Measurements from ENCODE around the gene LIPE. TPM values are rescaled to one million over a fixed set of nuclear protein-coding genes. Genes with fewer than 3 reads are reported as not detected.

Gene LIPE
- total RNA-seq, 1 donor from 2014 or later = 8.4 TPM

DNA sequence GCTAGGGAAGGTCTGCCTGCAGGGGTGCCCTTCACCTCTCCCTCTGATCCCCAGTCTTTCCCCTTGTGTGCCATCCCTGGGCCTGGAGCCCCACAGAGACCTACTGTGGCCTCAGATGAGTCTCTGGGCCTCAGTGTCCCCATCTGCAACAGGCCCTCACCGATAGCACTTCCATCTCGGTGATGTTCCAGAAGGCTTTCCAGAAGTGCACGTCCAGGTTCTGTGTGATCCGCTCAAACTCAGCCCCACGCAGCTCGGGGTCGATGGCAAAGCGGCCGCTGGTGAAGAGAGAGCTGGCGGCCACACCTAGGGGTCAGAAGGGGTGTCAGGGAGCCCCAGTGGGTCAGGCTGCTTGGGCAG is 19.4 kb downstream of the LIPE start:
- Mint-ChIP-seq H3K27me3 (ENCODE audit: unreplicated experiment) (no peaks in the 10 kb centered on the region), H3K9me3 (ENCODE audit: unreplicated experiment) (no peaks in the 10 kb centered on the region), H3K36me3 (ENCODE audit: unreplicated experiment) (no peaks in the 10 kb centered on the region), H3K27ac (ENCODE audit: unreplicated experiment) (no peak overlapping the region), H3K4me1 (ENCODE audit: unreplicated experiment) (peaks cover 10% of the 10 kb centered on the region), H3K4me3 (ENCODE audit: unreplicated experiment) (no peak overlapping the region)
- TF ChIP-seq, protein P1, sequence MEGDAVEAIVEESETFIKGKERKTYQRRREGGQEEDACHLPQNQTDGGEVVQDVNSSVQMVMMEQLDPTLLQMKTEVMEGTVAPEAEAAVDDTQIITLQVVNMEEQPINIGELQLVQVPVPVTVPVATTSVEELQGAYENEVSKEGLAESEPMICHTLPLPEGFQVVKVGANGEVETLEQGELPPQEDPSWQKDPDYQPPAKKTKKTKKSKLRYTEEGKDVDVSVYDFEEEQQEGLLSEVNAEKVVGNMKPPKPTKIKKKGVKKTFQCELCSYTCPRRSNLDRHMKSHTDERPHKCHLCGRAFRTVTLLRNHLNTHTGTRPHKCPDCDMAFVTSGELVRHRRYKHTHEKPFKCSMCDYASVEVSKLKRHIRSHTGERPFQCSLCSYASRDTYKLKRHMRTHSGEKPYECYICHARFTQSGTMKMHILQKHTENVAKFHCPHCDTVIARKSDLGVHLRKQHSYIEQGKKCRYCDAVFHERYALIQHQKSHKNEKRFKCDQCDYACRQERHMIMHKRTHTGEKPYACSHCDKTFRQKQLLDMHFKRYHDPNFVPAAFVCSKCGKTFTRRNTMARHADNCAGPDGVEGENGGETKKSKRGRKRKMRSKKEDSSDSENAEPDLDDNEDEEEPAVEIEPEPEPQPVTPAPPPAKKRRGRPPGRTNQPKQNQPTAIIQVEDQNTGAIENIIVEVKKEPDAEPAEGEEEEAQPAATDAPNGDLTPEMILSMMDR (IDR thresholded peaks at IDR 0.05) = no peak
- DNase-seq (ENCODE audit: extremely low spot score, unreplicated experiment) = no peak

DNA sequence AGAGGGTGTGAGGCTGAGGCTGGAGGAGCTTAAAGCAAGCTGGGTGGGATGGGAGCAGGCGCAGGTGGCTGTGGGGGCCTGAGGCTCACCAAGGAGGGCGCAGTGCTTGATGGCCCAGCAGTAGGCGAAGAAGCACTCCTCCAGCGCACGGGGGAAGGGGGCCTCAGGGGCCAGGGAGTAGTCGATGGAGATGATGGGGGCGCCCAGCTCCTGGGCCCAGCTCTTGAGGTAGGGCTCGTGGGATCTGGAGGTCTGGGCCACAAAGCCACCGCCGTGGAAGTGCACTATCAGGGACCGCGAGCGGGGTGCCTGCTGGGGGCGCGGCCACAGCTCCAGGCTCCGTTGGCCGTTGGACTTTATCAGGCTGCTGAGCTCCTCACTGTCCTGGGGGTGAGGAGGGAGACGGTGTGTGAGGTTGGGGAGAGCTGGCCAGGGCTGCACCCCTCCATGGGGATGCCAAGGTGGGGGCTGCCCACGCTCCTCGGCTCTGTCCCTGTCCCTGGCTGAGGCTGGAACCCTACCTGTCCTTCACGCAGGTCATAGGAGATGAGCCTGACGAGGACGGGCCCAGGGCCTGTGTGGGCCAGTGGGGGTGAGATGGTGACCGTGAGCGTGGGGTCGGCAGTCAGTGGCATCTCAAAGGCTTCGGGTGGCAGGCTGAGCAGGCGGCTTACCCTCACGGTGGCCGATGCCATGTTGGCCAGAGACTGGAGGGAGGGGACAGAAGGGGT is 19.9 kb downstream of the LIPE start:
- H3K9me3 Mint-ChIP-seq (ENCODE audit: unreplicated experiment) = no peaks in the 10 kb centered on the region
- TF ChIP-seq, protein P1 (IDR thresholded peaks at IDR 0.05) = no peak
- H3K27me3 Mint-ChIP-seq (ENCODE audit: unreplicated experiment) = no peaks in the 10 kb centered on the region
- no peak overlapping the region for H3K27ac Mint-ChIP-seq (ENCODE audit: unreplicated experiment)
- peaks cover 10% of the 10 kb centered on the region for H3K4me1 Mint-ChIP-seq (ENCODE audit: unreplicated experiment)
- H3K4me3 Mint-ChIP-seq (ENCODE audit: unreplicated experiment) = no peak overlapping the region
- no peaks in the 10 kb centered on the region for H3K36me3 Mint-ChIP-seq (ENCODE audit: unreplicated experiment)
- DNase-seq (ENCODE audit: extremely low spot score, unreplicated experiment) = no peak

DNA sequence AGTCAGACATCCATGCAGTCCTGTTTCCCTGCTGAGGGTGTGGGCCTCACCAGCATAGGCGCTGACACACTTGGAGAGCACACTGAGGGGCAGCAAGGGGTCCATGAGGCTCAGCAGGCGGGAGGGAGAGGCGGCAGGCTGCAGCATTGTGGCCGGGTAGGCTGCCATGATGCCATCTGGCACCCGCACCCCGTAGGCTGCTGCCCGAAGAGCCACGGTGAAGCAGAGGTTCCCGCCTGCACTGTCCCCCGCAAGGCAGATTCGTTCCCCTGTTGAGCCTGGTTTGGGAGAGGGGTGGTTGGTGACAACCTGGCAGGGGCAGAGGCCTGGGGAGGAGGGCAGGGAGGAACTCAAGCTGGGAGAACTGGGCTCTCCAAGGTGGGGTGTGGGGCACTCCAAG is 21.1 kb downstream of the LIPE start:
- H3K4me1 Mint-ChIP-seq (ENCODE audit: unreplicated experiment) = peaks cover 12% of the 10 kb centered on the region
- no peak for DNase-seq (ENCODE audit: extremely low spot score, unreplicated experiment)
- no peaks in the 10 kb centered on the region for H3K9me3 Mint-ChIP-seq (ENCODE audit: unreplicated experiment)
- no peak overlapping the region for H3K4me3 Mint-ChIP-seq (ENCODE audit: unreplicated experiment)
- TF ChIP-seq, protein P1 (IDR thresholded peaks at IDR 0.05) = no peak
- H3K27me3 Mint-ChIP-seq (ENCODE audit: unreplicated experiment) = no peaks in the 10 kb centered on the region
- no peaks in the 10 kb centered on the region for H3K36me3 Mint-ChIP-seq (ENCODE audit: unreplicated experiment)
- H3K27ac Mint-ChIP-seq (ENCODE audit: unreplicated experiment) = peak overlapping the region; percentile 4

DNA sequence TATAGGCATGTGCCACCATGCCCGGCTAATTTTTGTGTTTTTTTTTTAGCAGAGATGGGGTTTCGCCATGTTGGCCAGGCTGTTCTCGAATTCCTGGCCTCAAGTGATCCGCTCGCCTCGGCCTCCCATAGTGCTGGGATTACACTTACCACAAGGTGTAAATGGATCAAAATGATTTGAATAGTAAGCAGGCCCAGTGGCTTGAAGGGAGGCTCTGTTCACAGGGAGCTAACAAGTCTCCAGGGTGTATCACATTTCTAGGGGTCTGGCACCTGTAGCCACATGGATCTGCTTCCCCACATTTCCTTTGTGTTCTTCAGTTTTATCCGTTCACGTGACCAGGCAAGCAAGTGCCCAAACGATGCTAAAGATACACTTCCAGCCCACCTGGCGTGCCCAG is 23.6 kb downstream of the LIPE start:
- Mint-ChIP-seq H3K27ac (ENCODE audit: unreplicated experiment) (no peak overlapping the region), H3K27me3 (ENCODE audit: unreplicated experiment) (no peaks in the 10 kb centered on the region), H3K9me3 (ENCODE audit: unreplicated experiment) (no peaks in the 10 kb centered on the region), H3K4me3 (ENCODE audit: unreplicated experiment) (no peak overlapping the region), H3K36me3 (ENCODE audit: unreplicated experiment) (no peaks in the 10 kb centered on the region), H3K4me1 (ENCODE audit: unreplicated experiment) (peaks cover 18% of the 10 kb centered on the region)
- TF ChIP-seq, protein P1 (IDR thresholded peaks at IDR 0.05) = no peak
- no peak for DNase-seq (ENCODE audit: extremely low spot score, unreplicated experiment)

DNA sequence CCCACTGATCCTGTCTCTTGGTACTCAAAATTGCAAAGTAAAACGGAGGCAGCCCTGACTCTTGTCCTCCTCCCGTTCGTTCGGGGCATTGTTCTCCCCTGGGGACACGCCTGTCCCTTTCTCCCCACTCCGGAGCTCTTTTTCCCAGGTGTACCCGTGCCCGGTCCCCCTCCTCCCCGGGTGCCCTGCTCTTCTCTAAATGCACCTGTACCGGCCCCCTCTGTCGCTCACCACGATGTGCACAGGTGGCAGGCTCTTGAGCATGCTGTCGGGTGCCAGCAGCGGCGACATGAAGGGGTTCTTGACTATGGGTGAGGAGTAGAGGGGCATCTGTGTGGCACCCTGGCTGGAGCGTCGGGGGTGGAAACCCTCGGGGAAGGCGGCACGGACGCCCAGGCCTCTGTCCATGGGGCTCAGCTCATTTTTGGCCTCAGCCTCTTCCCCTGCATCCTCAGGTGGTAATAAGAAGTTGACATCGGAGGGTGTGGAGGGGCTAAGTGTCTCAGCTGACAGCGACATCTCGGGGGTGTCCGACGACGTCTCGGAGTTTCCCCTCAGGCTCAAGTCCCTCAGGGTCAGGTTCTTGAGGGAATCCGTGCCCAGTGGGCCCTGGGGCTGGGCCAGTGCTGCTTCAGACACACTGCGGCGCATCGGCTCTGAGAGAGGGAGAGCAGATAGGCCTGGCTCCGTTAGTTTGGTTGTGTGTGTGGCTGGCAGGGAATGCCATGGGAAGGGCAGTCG is 24.6 kb downstream of the LIPE start:
- DNase-seq (ENCODE audit: extremely low spot score, unreplicated experiment) = no peak
- TF ChIP-seq, protein P1 (IDR thresholded peaks at IDR 0.05) = no peak
- H3K27ac Mint-ChIP-seq (ENCODE audit: unreplicated experiment) = no peak overlapping the region
- H3K4me3 Mint-ChIP-seq (ENCODE audit: unreplicated experiment) = peak overlapping the region; percentile 79
- H3K36me3 Mint-ChIP-seq (ENCODE audit: unreplicated experiment) = no peaks in the 10 kb centered on the region
- H3K9me3 Mint-ChIP-seq (ENCODE audit: unreplicated experiment) = no peaks in the 10 kb centered on the region
- H3K4me1 Mint-ChIP-seq (ENCODE audit: unreplicated experiment) = peaks cover 23% of the 10 kb centered on the region
- no peaks in the 10 kb centered on the region for H3K27me3 Mint-ChIP-seq (ENCODE audit: unreplicated experiment)

Measured in osteocyte (in vitro differentiated cells).